IMR-90 (cell line): ENCODE results near the gene CNTN5. TPM values are rescaled to one million over a fixed set of nuclear protein-coding genes. Genes with fewer than 3 reads are reported as not detected.

Experiments
- ATAC-seq: fragments of 200-7000 bp; cut with Tn5 transposase; 2 replicates; pipeline ENCODE4 v1.9.1; 2020; ENCODE audit warnings: low read depth, mild to moderate bottlenecking, moderate library complexity
- BruUV-seq: library from RNA; stranded (reverse); fragments of 400-500 nt; replicated peaks from 2 replicates; lab custom pipeline; 2021; lab: Mats Ljungman, UMichigan
- CTCF ChIA-PET: fragments of 300-600 bp; formaldehyde crosslinking; extraction: SDS; loops from one replicate; lab custom pipeline; 2021; ENCODE audit warnings: antibody characterized with exemption; lab: Yijun Ruan, JAX
- POLR2A ChIA-PET: fragments of 300-600 bp; sonication (Branson Sonifier 250); formaldehyde crosslinking; loops from one replicate; lab custom pipeline; 2022; ENCODE audit warnings: antibody characterized with exemption; ENCODE audit not compliant: unreplicated experiment; lab: Charles Lee
- DNase-seq: peaks from one replicate; pipeline ENCODE4 v3.0.0; 2013
- H2AFZ ChIP-seq: replicated peaks from 2 replicates; pipeline ENCODE3; 2013; ENCODE audit warnings: low read length, mild to moderate bottlenecking; ENCODE audit not compliant: poor library complexity
- H2AK5ac ChIP-seq: 2 replicates; pipeline ENCODE4 v1.6.1; 2013; ENCODE audit warnings: low read depth, low read length, inconsistent platforms
- H2AK9ac ChIP-seq: replicated peaks from 2 replicates; pipeline ENCODE3; 2013; ENCODE audit warnings: mild to moderate bottlenecking, low read depth, low read length, moderate library complexity; ENCODE audit not compliant: poor library complexity
- H2BK120ac ChIP-seq: 2 replicates; pipeline ENCODE4 v1.6.1; 2013; ENCODE audit warnings: low read depth, low read length, inconsistent platforms
- H2BK15ac ChIP-seq: 3 replicates; pipeline ENCODE4 v1.6.1; 2013; ENCODE audit warnings: low read depth, low read length, inconsistent platforms
- H2BK20ac ChIP-seq: 2 replicates; pipeline ENCODE4 v1.6.1; 2013; ENCODE audit warnings: low read depth, mild to moderate bottlenecking, inconsistent platforms, low read length, moderate library complexity
- H2BK5ac ChIP-seq: 2 replicates; pipeline ENCODE4 v1.6.1; 2013; ENCODE audit warnings: mild to moderate bottlenecking, low read depth, low read length, inconsistent platforms; ENCODE audit not compliant: poor library complexity, severe bottlenecking
- H3K14ac ChIP-seq: replicated peaks from 2 replicates; pipeline ENCODE4 v1.6.1; 2013; ENCODE audit warnings: low read depth, low read length, inconsistent platforms
- H3K18ac ChIP-seq: 2 replicates; pipeline ENCODE4 v1.6.1; 2013; ENCODE audit warnings: low read depth, low read length, control low read depth
- H3K23ac ChIP-seq: 2 replicates; pipeline ENCODE4 v1.6.1; 2013; ENCODE audit warnings: low read depth, low read length, inconsistent platforms
- H3K27ac ChIP-seq: 2 replicates; pipeline ENCODE4 v1.5.1; 2013; ENCODE audit warnings: mild to moderate bottlenecking, control low read depth, low read length; ENCODE audit not compliant: insufficient read depth
- H3K27me3 ChIP-seq: 2 replicates; pipeline ENCODE4 v1.6.1; 2013; ENCODE audit warnings: low read length; ENCODE audit not compliant: control insufficient read depth, insufficient read depth
- H3K36me3 ChIP-seq: 2 replicates; pipeline ENCODE4 v1.6.1; 2013; ENCODE audit warnings: low read length, mixed read lengths; ENCODE audit not compliant: control insufficient read depth, insufficient read depth
- H3K4ac ChIP-seq: 2 replicates; pipeline ENCODE4 v1.6.1; 2013; ENCODE audit warnings: low read depth, low read length, inconsistent platforms
- H3K4me1 ChIP-seq: 2 replicates; pipeline ENCODE4 v1.6.1; 2013; ENCODE audit warnings: low read length, mixed read lengths; ENCODE audit not compliant: control insufficient read depth, insufficient read depth
- H3K4me2 ChIP-seq: 2 replicates; pipeline ENCODE4 v1.6.1; 2013; ENCODE audit warnings: low read depth, mild to moderate bottlenecking, control low read depth, low read length, moderate library complexity
- H3K4me3 ChIP-seq: 2 replicates; pipeline ENCODE4 v1.5.1; 2013; ENCODE audit warnings: low read depth, mild to moderate bottlenecking, control low read depth, low read length, moderate library complexity; ENCODE audit not compliant: insufficient read depth
- H3K56ac ChIP-seq: 2 replicates; pipeline ENCODE4 v1.6.1; 2013; ENCODE audit warnings: low read length, inconsistent platforms; ENCODE audit not compliant: insufficient read depth; ENCODE audit errors: extremely low read depth
- H3K79me1 ChIP-seq, 2 experiments: 2 replicates each; pipeline ENCODE4 v1.6.1; 2013; ENCODE audit warnings: low read length in 2 of 2, inconsistent platforms in 1 of 2, low read depth in 1 of 2
- H3K9ac ChIP-seq: 2 replicates; pipeline ENCODE4 v1.6.1; 2013; ENCODE audit warnings: low read depth, low read length, control low read depth
- H3K9me1 ChIP-seq: 2 replicates; pipeline ENCODE4 v1.6.1; 2013; ENCODE audit warnings: low read length, inconsistent platforms; ENCODE audit not compliant: insufficient read depth
- H3K9me3 ChIP-seq: 2 replicates; pipeline ENCODE4 v1.6.1; 2013; ENCODE audit warnings: low read length; ENCODE audit not compliant: control insufficient read depth, insufficient read depth
- H4K20me1 ChIP-seq: 2 replicates; pipeline ENCODE4 v1.6.1; 2013; ENCODE audit warnings: low read length, inconsistent platforms; ENCODE audit not compliant: insufficient read depth
- H4K5ac ChIP-seq: 2 replicates; pipeline ENCODE4 v1.6.1; 2013; ENCODE audit warnings: mild to moderate bottlenecking, low read depth, low read length, control low read depth
- H4K8ac ChIP-seq, 2 experiments: 2 replicates each; pipeline ENCODE4 v1.6.1; 2013; ENCODE audit warnings: low read depth in 2 of 2, low read length in 2 of 2, control low read depth in 1 of 2, inconsistent platforms in 1 of 2
- H4K91ac ChIP-seq: 2 replicates; pipeline ENCODE4 v1.6.1; 2013; ENCODE audit warnings: low read depth, low read length, inconsistent platforms; ENCODE audit not compliant: insufficient read depth
- CEBPB ChIP-seq: IDR thresholded peaks from 2 replicates; pipeline ENCODE4 v1.6.1; 2012; ENCODE audit warnings: low read depth, low read length, improper control_type of control experiment
- MAFK ChIP-seq: IDR thresholded peaks from 2 replicates; pipeline ENCODE4 v1.6.1; 2012; ENCODE audit warnings: low read depth, low read length, improper control_type of control experiment
- MAZ ChIP-seq: IDR thresholded peaks from 2 replicates; pipeline ENCODE4 v1.6.1; 2012; ENCODE audit warnings: low read depth, mild to moderate bottlenecking, low read length, improper control_type of control experiment, moderate library complexity, borderline replicate concordance
- NFE2L2 ChIP-seq: fragments of 150-350 bp; IDR thresholded peaks from 2 replicates; pipeline ENCODE4 v1.6.1; 2016; ENCODE audit warnings: low read depth, mild to moderate bottlenecking, low read length
- RAD21 ChIP-seq: IDR thresholded peaks from 2 replicates; pipeline ENCODE4 v1.6.1; 2012; ENCODE audit warnings: low read length, improper control_type of control experiment
- RCOR1 ChIP-seq: IDR thresholded peaks from 2 replicates; pipeline ENCODE4 v1.6.1; 2012; ENCODE audit warnings: mild to moderate bottlenecking, low read length, improper control_type of control experiment; ENCODE audit not compliant: insufficient replicate concordance
- RFX5 ChIP-seq: IDR thresholded peaks from 2 replicates; pipeline ENCODE4 v1.8.0; 2012; ENCODE audit warnings: low read depth, mild to moderate bottlenecking, low read length, moderate library complexity
- USF2 ChIP-seq: fragments of 150-350 bp; IDR thresholded peaks from 2 replicates; pipeline ENCODE4 v1.6.1; 2017; ENCODE audit warnings: mild to moderate bottlenecking, antibody characterized with exemption, low read length, low read depth
- WGBS, 2 experiments: methylation state at CpG; one replicate each; pipeline versions ENCODE4 v1.1.5 to v1.1.7; 2013; ENCODE audit warnings: missing lambda C conversion rate in 2 of 2; ENCODE audit not compliant: insufficient read length in 1 of 2; ENCODE audit errors: extremely low coverage in 2 of 2; 5-methylcytosine and 5-hydroxymethylcytosine counted together
- dilution Hi-C: fragments of 300-500 bp; cut with HindIII; formaldehyde crosslinking; loops from one replicate; pipeline ENCODE4 v1.14.3; 2018; ENCODE audit warnings: low sequenced_read_pairs; ENCODE audit not compliant: unreplicated experiment
- in situ Hi-C: fragments of 300-500 bp; cut with MboI; formaldehyde crosslinking; loops from 3 replicates; pipeline ENCODE4 v1.14.3; 2019; ENCODE audit warnings: low sequenced_read_pairs, inconsistent platforms, mixed read lengths
- intact Hi-C: fragments of 100-400 bp; cut with micrococcal nuclease; formaldehyde crosslinking; loops from 2 replicates; pipeline ENCODE4 v1.10.0; 2022
- polyA plus RNA-seq, 3 experiments: library from polyadenylated mRNA; depleted of rRNA; stranded (reverse); fragments of >200 nt; gene quantifications; 2 replicates each; pipeline ENCODE4 v1.2.3, GENCODE V29; 2012; ENCODE audit warnings: low replicate concordance in 1 of 3
- total RNA-seq: library from RNA; depleted of rRNA; stranded (reverse); fragments of >200 nt; gene quantifications from 2 replicates; pipeline ENCODE4 v1.2.3, GENCODE V29; 2012

Gene CNTN5
- total and polyA plus RNA-seq, 2 of the 4 experiments (the other 2 are of a cell fraction) = not detected

GRCh38 chr11:99979042-99979441 lies 958.3 kb downstream of the CNTN5 start:
- H2AFZ ChIP-seq = no peak overlapping the region
- no peak overlapping the region for H3K23ac ChIP-seq
- H3K27me3 ChIP-seq = no peaks in the 10 kb centered on the region
- ATAC-seq = no peak
- intact Hi-C loops (no loop called here), in situ Hi-C loops (no loop called here), dilution Hi-C loops (no loop called here)
- H3K4me2 ChIP-seq = no peak overlapping the region
- H3K79me1 ChIP-seq = no peaks in the 10 kb centered on the region
- no peak overlapping the region for H3K18ac ChIP-seq
- no peak overlapping the region for H2BK15ac ChIP-seq
- H4K8ac ChIP-seq = no peak overlapping the region
- no peak for TF ChIP-seq RFX5
- TF ChIP-seq NFE2L2 = no peak
- TF ChIP-seq MAZ = no peak
- no peak for TF ChIP-seq MAFK
- no peak for TF ChIP-seq RAD21
- TF ChIP-seq USF2 = no peak
- no peak for TF ChIP-seq RCOR1
- TF ChIP-seq CEBPB = no peak
- H4K91ac ChIP-seq = no peak overlapping the region
- no peak overlapping the region for H3K56ac ChIP-seq
- H3K9me1 ChIP-seq = no peaks in the 10 kb centered on the region
- no peak overlapping the region for H4K5ac ChIP-seq
- no peak overlapping the region for H2AK5ac ChIP-seq
- no peak overlapping the region for H3K4ac ChIP-seq
- whole genome bisulfite sequencing, 2 experiments = 17% methylated on average over 1 of the region's 2 CpGs; no CpG with 5 or more reads in 1 of the 2 experiments
- no peak overlapping the region for H2BK120ac ChIP-seq
- CTCF ChIA-PET = no interaction called here
- H3K27ac ChIP-seq = no peak overlapping the region
- H3K4me3 ChIP-seq = no peak overlapping the region
- H3K36me3 ChIP-seq = no peaks in the 10 kb centered on the region
- H4K20me1 ChIP-seq = no peaks in the 10 kb centered on the region
- no peak overlapping the region for H2AK9ac ChIP-seq
- H3K9ac ChIP-seq = no peak overlapping the region
- H3K4me1 ChIP-seq = no peaks in the 10 kb centered on the region
- POLR2A ChIA-PET = no interaction called here
- BruUV-seq = no TSS peak
- H3K14ac ChIP-seq = no peak overlapping the region
- H3K9me3 ChIP-seq = peaks cover 11% of the 10 kb centered on the region
- DNase-seq = no peak
- H2BK20ac ChIP-seq = no peak overlapping the region
- H2BK5ac ChIP-seq = no peak overlapping the region
